Muscle of arm (tissue), 12 donors: ENCODE data around the gene PTPRJ. TPM values are rescaled to one million over a fixed set of nuclear protein-coding genes. Genes with fewer than 3 reads are reported as not detected.
A peak's percentile ranks its signal among the peaks of the same experiment; 100 is the strongest.
"Not testable (repeated sequence)": the region's sequence is repeated elsewhere in the genome, so short reads cannot be mapped to it uniquely, and the experiment has no call there.

Source experiments
- DNase-seq: peaks from one replicate; pipeline ENCODE4 v3.0.0-alpha.2; 2013
- polyA plus RNA-seq, 12 donors: library from polyadenylated mRNA; unstranded; fragments of 120-200 nt; gene quantifications; one replicate each; pipeline ENCODE4 v1.2.1, GENCODE V29; 2013; ENCODE audit not compliant: insufficient read length in 12 of 12

PTPRJ gene
- polyA plus RNA-seq, 12 donors: 2.1 to 8.6 (median 3.5) TPM; not detected in 1

- DNase-seq: no peak
Observed at GRCh38 chr11:48017831-48018527, 37.6 kb downstream of the PTPRJ start.

- no peak for DNase-seq
Observed at GRCh38 chr11:48018528-48019216, 38.3 kb downstream of the PTPRJ start.

- no peak for DNase-seq
Observed at GRCh38 chr11:48019217-48019584, 38.8 kb downstream of the PTPRJ start.

- no peak for DNase-seq
Observed at GRCh38 chr11:48019595-48019994, 39.2 kb downstream of the PTPRJ start.

GRCh38 chr11:48020092-48020755, 39.9 kb downstream of the PTPRJ start:
- DNase-seq: no peak

- DNase-seq: not testable (repeated sequence)
Observed at GRCh38 chr11:48021201-48021820, 41.0 kb downstream of the PTPRJ start.

GRCh38 chr11:48022445-48022844, 42.1 kb downstream of the PTPRJ start:
- no peak for DNase-seq

- not testable (repeated sequence) for DNase-seq
Observed at GRCh38 chr11:48023608-48024007, 43.2 kb downstream of the PTPRJ start.

- DNase-seq: no peak
Observed at GRCh38 chr11:48024635-48025071, 44.3 kb downstream of the PTPRJ start.

GRCh38 chr11:48025293-48025983, 45.1 kb downstream of the PTPRJ start:
- DNase-seq: no peak

GRCh38 chr11:48025984-48026340, 45.6 kb downstream of the PTPRJ start:
- DNase-seq: no peak

- no peak for DNase-seq
Observed at GRCh38 chr11:48028914-48029680, 48.7 kb downstream of the PTPRJ start.

- no peak for DNase-seq
Observed at GRCh38 chr11:48029681-48030290, 49.4 kb downstream of the PTPRJ start.

GRCh38 chr11:48031602-48032001, 51.2 kb downstream of the PTPRJ start:
- DNase-seq: no peak

- no peak for DNase-seq
Observed at GRCh38 chr11:48032721-48033120, 52.4 kb downstream of the PTPRJ start.

- DNase-seq: no peak
Observed at GRCh38 chr11:48033918-48034341, 53.6 kb downstream of the PTPRJ start.

GRCh38 chr11:48034926-48035871, 54.8 kb downstream of the PTPRJ start:
- peak; percentile 56 for DNase-seq

- DNase-seq: no peak
Observed at GRCh38 chr11:48036011-48036410, 55.7 kb downstream of the PTPRJ start.

- peak; percentile 63 for DNase-seq
Observed at GRCh38 chr11:48036466-48036865, 56.1 kb downstream of the PTPRJ start.
